Measurements from ENCODE around the gene MRPL42. TPM values are rescaled to one million over a fixed set of nuclear protein-coding genes. Genes with fewer than 3 reads are reported as not detected.

MRPL42 gene
- polyA plus RNA-seq, 1 of the 3 experiments (the other 2 are of a cell fraction), result 39.5 TPM

DNA sequence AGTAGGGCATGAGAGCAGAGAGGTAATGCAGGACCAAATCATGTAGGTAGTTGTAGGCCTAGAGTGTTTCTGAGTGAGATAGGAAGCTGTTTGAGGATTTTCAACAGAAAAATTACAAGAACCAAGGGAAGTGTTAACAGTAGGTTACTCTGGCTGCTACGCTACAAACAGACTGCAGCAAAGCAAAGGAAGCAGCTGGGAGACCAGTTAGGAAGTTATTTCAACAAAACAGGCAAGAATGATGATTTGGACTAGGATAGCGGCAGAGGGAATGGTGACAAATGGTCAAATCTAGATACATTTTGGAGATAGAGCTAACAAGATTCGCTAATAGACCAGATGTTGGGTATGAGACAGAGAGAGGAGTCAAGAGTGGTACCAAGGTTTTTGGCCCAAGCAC is 26.8 kb downstream of the MRPL42 start:
- H3K27me3 ChIP-seq (ENCODE audit: insufficient read depth), result no peaks in the 10 kb centered on the region
- H3K4me1 ChIP-seq (ENCODE audit: control insufficient read depth in 1 of 2, insufficient read depth in 2 of 2, low read depth in 1 of 2, low read length in 1 of 2), result peaks cover 0 to 6% of the 10 kb centered on the region in 2 experiments; a peak in 1 of 4 replicates
- H3K4me2 ChIP-seq, result no peak overlapping the region
- no peaks in the 10 kb centered on the region for H3K9me3 ChIP-seq
- H2AFZ ChIP-seq (ENCODE audit: low read depth), result no peak overlapping the region
- H3K36me3 ChIP-seq (replicated peaks in 1 of 2; ENCODE audit: control insufficient read depth in 1 of 2, insufficient read depth in 2 of 2, low read length in 1 of 2), result peaks cover 25 to 46% of the 10 kb centered on the region in 2 experiments
- peaks cover 12% of the 10 kb centered on the region for H3F3A ChIP-seq (replicated peaks; ENCODE audit: insufficient read depth)
- H4K20me1 ChIP-seq (ENCODE audit: insufficient read depth), result no peaks in the 10 kb centered on the region
- ChIA-PET POLR2A (no interaction called here), CTCF (interaction anchor here (0.7 to 1.3 kb wide), 3 partner anchors 8 to 76 kb away, joined by 3 to 4 read pairs (median 3); no protein-coding TSS in a partner anchor)
- H3K79me2 ChIP-seq (ENCODE audit: insufficient read depth), result peaks cover 8% of the 10 kb centered on the region; the same call in 1 of the 2 replicates
- H3K4me3 ChIP-seq (ENCODE audit: low read depth in 2 of 2, low read length in 1 of 2), result no peak overlapping the region
- no peaks in the 10 kb centered on the region for H3K9me2 ChIP-seq
- no peak for TF ChIP-seq RXRA (IDR thresholded peaks at IDR 0.05; ENCODE audit: borderline replicate concordance, low read depth)
- no peak for TF ChIP-seq NFIC (IDR thresholded peaks at IDR 0.05; ENCODE audit: borderline replicate concordance)
- TF ChIP-seq YY1 (IDR thresholded peaks at IDR 0.05; ENCODE audit: low read depth), result no peak
- TF ChIP-seq, protein P1, sequence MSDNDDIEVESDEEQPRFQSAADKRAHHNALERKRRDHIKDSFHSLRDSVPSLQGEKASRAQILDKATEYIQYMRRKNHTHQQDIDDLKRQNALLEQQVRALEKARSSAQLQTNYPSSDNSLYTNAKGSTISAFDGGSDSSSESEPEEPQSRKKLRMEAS (IDR thresholded peaks at IDR 0.05; ENCODE audit: low read depth), result no peak
- TF ChIP-seq IRF3 (IDR thresholded peaks at IDR 0.05; ENCODE audit: low read depth, low read length), result no peak
- no peak for TF ChIP-seq ELF1 (IDR thresholded peaks at IDR 0.05)
- TF ChIP-seq FOSL2 (IDR thresholded peaks at IDR 0.05; ENCODE audit: borderline replicate concordance, low read depth), result no peak
- TF ChIP-seq POLR2AphosphoS5 (IDR thresholded peaks at IDR 0.05; ENCODE audit: low read depth, low read length), result no peak
- no peak for TF ChIP-seq MEF2A (IDR thresholded peaks at IDR 0.05; ENCODE audit: borderline replicate concordance, low read depth)
- no peak for TF ChIP-seq TAF1 (IDR thresholded peaks at IDR 0.05; ENCODE audit: borderline replicate concordance, low read depth, low read length)
- TF ChIP-seq, protein P2, sequence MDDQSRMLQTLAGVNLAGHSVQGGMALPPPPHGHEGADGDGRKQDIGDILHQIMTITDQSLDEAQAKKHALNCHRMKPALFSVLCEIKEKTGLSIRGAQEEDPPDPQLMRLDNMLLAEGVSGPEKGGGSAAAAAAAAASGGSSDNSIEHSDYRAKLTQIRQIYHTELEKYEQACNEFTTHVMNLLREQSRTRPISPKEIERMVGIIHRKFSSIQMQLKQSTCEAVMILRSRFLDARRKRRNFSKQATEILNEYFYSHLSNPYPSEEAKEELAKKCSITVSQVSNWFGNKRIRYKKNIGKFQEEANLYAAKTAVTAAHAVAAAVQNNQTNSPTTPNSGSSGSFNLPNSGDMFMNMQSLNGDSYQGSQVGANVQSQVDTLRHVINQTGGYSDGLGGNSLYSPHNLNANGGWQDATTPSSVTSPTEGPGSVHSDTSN (IDR thresholded peaks at IDR 0.05), result no peak
- no peak for TF ChIP-seq FOXJ3 (CRISPR knock-in tag; IDR thresholded peaks at IDR 0.05)
- TF ChIP-seq GATA2 (CRISPR knock-in tag; IDR thresholded peaks at IDR 0.05), result no peak
- TF ChIP-seq RFX5 (IDR thresholded peaks at IDR 0.05; ENCODE audit: low read length), result no peak
- TF ChIP-seq, protein P3, sequence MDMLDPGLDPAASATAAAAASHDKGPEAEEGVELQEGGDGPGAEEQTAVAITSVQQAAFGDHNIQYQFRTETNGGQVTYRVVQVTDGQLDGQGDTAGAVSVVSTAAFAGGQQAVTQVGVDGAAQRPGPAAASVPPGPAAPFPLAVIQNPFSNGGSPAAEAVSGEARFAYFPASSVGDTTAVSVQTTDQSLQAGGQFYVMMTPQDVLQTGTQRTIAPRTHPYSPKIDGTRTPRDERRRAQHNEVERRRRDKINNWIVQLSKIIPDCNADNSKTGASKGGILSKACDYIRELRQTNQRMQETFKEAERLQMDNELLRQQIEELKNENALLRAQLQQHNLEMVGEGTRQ (IDR thresholded peaks at IDR 0.05; ENCODE audit: borderline replicate concordance, low read depth, low read length), result no peak
- no peak for TF ChIP-seq TEAD4 (IDR thresholded peaks at IDR 0.05; ENCODE audit: borderline replicate concordance, insufficient read depth)
- TF ChIP-seq, protein P4, sequence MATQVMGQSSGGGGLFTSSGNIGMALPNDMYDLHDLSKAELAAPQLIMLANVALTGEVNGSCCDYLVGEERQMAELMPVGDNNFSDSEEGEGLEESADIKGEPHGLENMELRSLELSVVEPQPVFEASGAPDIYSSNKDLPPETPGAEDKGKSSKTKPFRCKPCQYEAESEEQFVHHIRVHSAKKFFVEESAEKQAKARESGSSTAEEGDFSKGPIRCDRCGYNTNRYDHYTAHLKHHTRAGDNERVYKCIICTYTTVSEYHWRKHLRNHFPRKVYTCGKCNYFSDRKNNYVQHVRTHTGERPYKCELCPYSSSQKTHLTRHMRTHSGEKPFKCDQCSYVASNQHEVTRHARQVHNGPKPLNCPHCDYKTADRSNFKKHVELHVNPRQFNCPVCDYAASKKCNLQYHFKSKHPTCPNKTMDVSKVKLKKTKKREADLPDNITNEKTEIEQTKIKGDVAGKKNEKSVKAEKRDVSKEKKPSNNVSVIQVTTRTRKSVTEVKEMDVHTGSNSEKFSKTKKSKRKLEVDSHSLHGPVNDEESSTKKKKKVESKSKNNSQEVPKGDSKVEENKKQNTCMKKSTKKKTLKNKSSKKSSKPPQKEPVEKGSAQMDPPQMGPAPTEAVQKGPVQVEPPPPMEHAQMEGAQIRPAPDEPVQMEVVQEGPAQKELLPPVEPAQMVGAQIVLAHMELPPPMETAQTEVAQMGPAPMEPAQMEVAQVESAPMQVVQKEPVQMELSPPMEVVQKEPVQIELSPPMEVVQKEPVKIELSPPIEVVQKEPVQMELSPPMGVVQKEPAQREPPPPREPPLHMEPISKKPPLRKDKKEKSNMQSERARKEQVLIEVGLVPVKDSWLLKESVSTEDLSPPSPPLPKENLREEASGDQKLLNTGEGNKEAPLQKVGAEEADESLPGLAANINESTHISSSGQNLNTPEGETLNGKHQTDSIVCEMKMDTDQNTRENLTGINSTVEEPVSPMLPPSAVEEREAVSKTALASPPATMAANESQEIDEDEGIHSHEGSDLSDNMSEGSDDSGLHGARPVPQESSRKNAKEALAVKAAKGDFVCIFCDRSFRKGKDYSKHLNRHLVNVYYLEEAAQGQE (IDR thresholded peaks at IDR 0.05; ENCODE audit: low read depth, low read length), result no peak
- TF ChIP-seq GABPA (IDR thresholded peaks at IDR 0.05; ENCODE audit: low read depth), result no peak
- no peak for TF ChIP-seq USF1 (IDR thresholded peaks at IDR 0.05; ENCODE audit: borderline replicate concordance, low read depth)
- no peak overlapping the region for H3K9ac ChIP-seq
- WGBS (ENCODE audit: low lambda C conversion rate), result 96% methylated on average over 3 of the region's 3 CpGs
- no peak overlapping the region for H3K27ac ChIP-seq (ENCODE audit: low read depth in 2 of 2, low read length in 1 of 2)
- DNase-seq, result no peak

Measured in SK-N-SH (cell line).